DND-41 (cell line): ENCODE measurements around the gene TMEM181.
A peak's percentile ranks its signal among the peaks of the same experiment; 100 is the strongest.

Experiments
- ATAC-seq: fragments of 200-7000 bp; cut with Tn5 transposase; 3 replicates; pipeline ENCODE4 v1.9.1; 2021; ENCODE audit warnings: low read depth; ENCODE audit not compliant: insufficient read depth
- DNase-seq: peaks from one replicate; pipeline ENCODE4 v3.0.0-alpha.2; 2020
- H2AFZ ChIP-seq: 2 replicates; pipeline ENCODE4 v1.6.0; 2012; ENCODE audit warnings: low read depth, low read length
- H3K27ac ChIP-seq: 2 replicates; pipeline ENCODE4 v1.5.1; 2012; ENCODE audit warnings: low read length, inconsistent platforms
- H3K27me3 ChIP-seq: fragments of 200-600 bp; sonication (generic); 2 replicates; pipeline ENCODE4 v1.6.0; 2012; ENCODE audit warnings: low read length, mild to moderate bottlenecking, inconsistent platforms; ENCODE audit not compliant: insufficient read depth, poor library complexity
- H3K36me3 ChIP-seq: 2 replicates; pipeline ENCODE4 v1.5.1; 2012; ENCODE audit warnings: low read length, inconsistent platforms; ENCODE audit not compliant: insufficient read depth
- H3K4me1 ChIP-seq: 2 replicates; pipeline ENCODE4 v1.5.1; 2012; ENCODE audit warnings: mild to moderate bottlenecking, low read length; ENCODE audit not compliant: insufficient read depth
- H3K4me2 ChIP-seq: 2 replicates; pipeline ENCODE4 v1.6.0; 2012; ENCODE audit warnings: mild to moderate bottlenecking, moderate library complexity, low read length, inconsistent platforms; ENCODE audit not compliant: insufficient read depth
- H3K4me3 ChIP-seq, 2 experiments: fragments of 200-600 bp in 1 of 2; shearing (Covaris generic) in 1 of 2; 2 replicates each; pipeline ENCODE4 v1.5.1; 2012 to 2016; ENCODE audit warnings: inconsistent platforms in 2 of 2, low read length in 2 of 2, mild to moderate bottlenecking in 2 of 2, low read depth in 1 of 2, moderate library complexity in 1 of 2
- H3K79me2 ChIP-seq: 2 replicates; pipeline ENCODE4 v1.6.0; 2012; ENCODE audit warnings: low read length, inconsistent platforms; ENCODE audit not compliant: insufficient read depth
- H3K9ac ChIP-seq: 2 replicates; pipeline ENCODE4 v1.6.0; 2012; ENCODE audit warnings: low read depth, mild to moderate bottlenecking, inconsistent platforms, low read length, moderate library complexity
- H3K9me3 ChIP-seq: 2 replicates; pipeline ENCODE4 v1.5.1; 2012; ENCODE audit warnings: low read length, moderate library complexity, mild to moderate bottlenecking, inconsistent platforms; ENCODE audit not compliant: insufficient read depth, severe bottlenecking
- H4K20me1 ChIP-seq: 2 replicates; pipeline ENCODE4 v1.6.0; 2012; ENCODE audit warnings: low read length; ENCODE audit not compliant: insufficient read depth
- EZH2 ChIP-seq: IDR thresholded peaks from 3 replicates; pipeline ENCODE4 v1.6.1; 2012; ENCODE audit warnings: borderline replicate concordance, low read depth, mild to moderate bottlenecking, moderate library complexity, low read length, inconsistent platforms; ENCODE audit not compliant: severe bottlenecking
- TF ChIP-seq, protein P1 (sequence below): IDR thresholded peaks from 2 replicates; pipeline ENCODE4 v1.5.1; 2012; ENCODE audit warnings: borderline replicate concordance, low read length, moderate library complexity, mild to moderate bottlenecking; ENCODE audit not compliant: poor library complexity, severe bottlenecking; ENCODE audit errors: extremely low read depth

Gene TMEM181

GRCh38 chr6:158662954-158663624, 103.2 kb downstream of the TMEM181 start:
- TF ChIP-seq, protein P1, sequence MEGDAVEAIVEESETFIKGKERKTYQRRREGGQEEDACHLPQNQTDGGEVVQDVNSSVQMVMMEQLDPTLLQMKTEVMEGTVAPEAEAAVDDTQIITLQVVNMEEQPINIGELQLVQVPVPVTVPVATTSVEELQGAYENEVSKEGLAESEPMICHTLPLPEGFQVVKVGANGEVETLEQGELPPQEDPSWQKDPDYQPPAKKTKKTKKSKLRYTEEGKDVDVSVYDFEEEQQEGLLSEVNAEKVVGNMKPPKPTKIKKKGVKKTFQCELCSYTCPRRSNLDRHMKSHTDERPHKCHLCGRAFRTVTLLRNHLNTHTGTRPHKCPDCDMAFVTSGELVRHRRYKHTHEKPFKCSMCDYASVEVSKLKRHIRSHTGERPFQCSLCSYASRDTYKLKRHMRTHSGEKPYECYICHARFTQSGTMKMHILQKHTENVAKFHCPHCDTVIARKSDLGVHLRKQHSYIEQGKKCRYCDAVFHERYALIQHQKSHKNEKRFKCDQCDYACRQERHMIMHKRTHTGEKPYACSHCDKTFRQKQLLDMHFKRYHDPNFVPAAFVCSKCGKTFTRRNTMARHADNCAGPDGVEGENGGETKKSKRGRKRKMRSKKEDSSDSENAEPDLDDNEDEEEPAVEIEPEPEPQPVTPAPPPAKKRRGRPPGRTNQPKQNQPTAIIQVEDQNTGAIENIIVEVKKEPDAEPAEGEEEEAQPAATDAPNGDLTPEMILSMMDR = no peak
- TF ChIP-seq EZH2 = no peak
- Histone ChIP-seq H3K27ac (no peak overlapping the region), H3K79me2 (no peaks in the 10 kb centered on the region), H3K9me3 (no peaks in the 10 kb centered on the region), H4K20me1 (0 out of 2 replicates have a peak, but pooled peaks cover 6% of the 10 kb centered on the region), H3K36me3 (no peaks in the 10 kb centered on the region), H3K9ac (no peak overlapping the region), H3K4me1 (no peaks in the 10 kb centered on the region), H3K4me3 (no peak overlapping the region), H3K27me3 (peaks cover 63% of the 10 kb centered on the region), H2AFZ (no peak overlapping the region), H3K4me2 (no peak overlapping the region)
- DNase-seq = no peak
- ATAC-seq = peak; percentile 60

DNA sequence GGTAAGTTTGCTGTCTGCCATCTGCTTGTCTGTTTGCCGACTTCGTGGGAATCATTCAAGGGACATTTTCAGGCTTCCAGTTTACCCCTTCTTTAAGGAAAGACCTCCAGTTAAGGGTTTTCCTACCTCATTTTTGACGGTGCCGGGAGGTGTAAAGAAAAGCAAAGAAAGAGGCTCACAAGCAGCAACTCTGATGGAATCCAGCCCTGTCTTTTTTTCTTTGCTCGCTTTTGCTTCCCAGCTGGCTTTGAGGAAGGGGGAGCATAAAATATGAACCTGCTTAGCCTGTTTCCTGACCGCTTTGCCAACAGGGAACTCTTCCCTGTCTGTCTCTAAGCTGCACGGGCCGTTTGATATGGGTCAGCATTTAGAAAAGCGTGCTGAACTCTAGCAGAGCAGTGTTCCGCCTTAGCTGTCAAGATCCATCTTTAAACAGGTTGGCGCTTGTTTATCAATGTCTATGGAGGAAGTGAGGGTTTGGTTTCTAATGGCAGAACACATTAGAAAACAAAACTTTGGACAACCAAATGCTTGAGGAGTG, 103.8 kb downstream of the TMEM181 start:
- Histone ChIP-seq H3K79me2 (no peaks in the 10 kb centered on the region), H3K9me3 (no peaks in the 10 kb centered on the region), H3K27ac (no peak overlapping the region), H2AFZ (no peak overlapping the region), H3K9ac (no peak overlapping the region), H3K4me1 (no peaks in the 10 kb centered on the region), H3K36me3 (no peaks in the 10 kb centered on the region), H4K20me1 (0 out of 2 replicates have a peak, but pooled peaks cover 6% of the 10 kb centered on the region), H3K4me3 (no peak overlapping the region), H3K4me2 (no peak overlapping the region), H3K27me3 (peaks cover 67% of the 10 kb centered on the region)
- ATAC-seq (no peak), DNase-seq (no peak)
- TF ChIP-seq, protein P1 = no peak

- Histone ChIP-seq H2AFZ (no peak overlapping the region), H3K9me3 (no peaks in the 10 kb centered on the region), H3K9ac (no peak overlapping the region), H4K20me1 (0 out of 2 replicates have a peak, but pooled peaks cover 6% of the 10 kb centered on the region), H3K79me2 (no peaks in the 10 kb centered on the region), H3K36me3 (no peaks in the 10 kb centered on the region), H3K4me2 (no peak overlapping the region), H3K4me1 (no peaks in the 10 kb centered on the region), H3K27ac (no peak overlapping the region), H3K4me3 (no peak overlapping the region), H3K27me3 (peaks cover 76% of the 10 kb centered on the region)
- no peak for ATAC-seq
- no peak for DNase-seq
- TF ChIP-seq, protein P1 = no peak
- no peak for TF ChIP-seq EZH2
Measured at GRCh38 chr6:158665332-158665731, 105.4 kb downstream of the TMEM181 start.
